Fibroblast of skin of left biceps (primary cell): ENCODE results near the gene CST5.
"Not testable (repeated sequence)": the region's sequence is repeated elsewhere in the genome, so short reads cannot be mapped to it uniquely, and the experiment has no call there.

Source experiments
- DNase-seq, 2 experiments: peaks; one replicate each; pipeline ENCODE4 v3.0.0-alpha.2; 2013; ENCODE audit warnings: low read depth in 2 of 2

Gene CST5

DNA sequence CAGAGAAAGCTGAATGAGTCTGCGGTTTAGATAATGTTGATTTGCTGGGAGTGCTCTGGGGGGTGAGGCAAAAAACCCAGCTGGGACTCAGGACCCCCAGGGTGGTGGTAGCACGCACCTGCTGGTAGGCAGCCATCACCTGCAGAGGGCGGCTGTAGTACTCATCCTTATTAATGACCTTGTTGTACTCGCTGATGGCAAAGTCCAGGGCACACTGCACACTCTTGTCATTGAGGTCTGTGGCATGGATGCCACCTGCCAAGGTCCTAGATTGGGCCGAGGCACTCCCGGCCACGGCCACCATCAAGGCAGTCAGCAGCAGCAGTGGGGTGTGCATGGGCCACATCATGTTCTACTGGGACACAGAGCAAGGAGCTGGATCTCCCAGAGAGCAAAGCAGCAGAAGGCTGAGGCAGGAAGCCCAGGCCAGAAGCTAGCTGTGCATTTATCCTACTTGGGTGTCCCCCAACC, at the start of gene CST5:
Gene CST5, minus strand, starts transcription at position 421 of the 471 bp plus-strand sequence. Its CDS starts 72 bp downstream, at position 349.
- no peak for DNase-seq

GRCh38 chr20:23928788-23929187, 49.2 kb upstream of the CST5 start:
- no peak for DNase-seq

DNA sequence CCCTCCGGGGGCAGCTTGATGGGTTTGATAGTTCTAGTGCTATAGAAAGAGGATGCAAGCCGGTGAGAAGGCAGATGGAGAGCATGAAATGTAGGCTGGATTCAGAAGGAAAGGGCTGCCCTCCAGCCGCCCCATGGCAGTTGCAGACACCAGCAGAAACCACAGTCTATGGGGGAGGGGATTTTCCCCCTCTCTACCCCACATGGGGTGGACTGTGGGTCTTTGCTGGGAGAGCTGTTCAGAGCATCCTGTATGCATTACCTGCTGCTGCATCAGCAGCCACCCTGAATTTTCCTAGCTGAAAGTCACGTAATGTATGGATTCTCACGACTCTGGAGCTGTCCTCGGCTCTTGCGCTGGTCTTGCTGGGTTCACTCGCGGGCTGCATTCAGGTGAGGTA, 48.8 kb upstream of the CST5 start:
- no peak for DNase-seq

DNA sequence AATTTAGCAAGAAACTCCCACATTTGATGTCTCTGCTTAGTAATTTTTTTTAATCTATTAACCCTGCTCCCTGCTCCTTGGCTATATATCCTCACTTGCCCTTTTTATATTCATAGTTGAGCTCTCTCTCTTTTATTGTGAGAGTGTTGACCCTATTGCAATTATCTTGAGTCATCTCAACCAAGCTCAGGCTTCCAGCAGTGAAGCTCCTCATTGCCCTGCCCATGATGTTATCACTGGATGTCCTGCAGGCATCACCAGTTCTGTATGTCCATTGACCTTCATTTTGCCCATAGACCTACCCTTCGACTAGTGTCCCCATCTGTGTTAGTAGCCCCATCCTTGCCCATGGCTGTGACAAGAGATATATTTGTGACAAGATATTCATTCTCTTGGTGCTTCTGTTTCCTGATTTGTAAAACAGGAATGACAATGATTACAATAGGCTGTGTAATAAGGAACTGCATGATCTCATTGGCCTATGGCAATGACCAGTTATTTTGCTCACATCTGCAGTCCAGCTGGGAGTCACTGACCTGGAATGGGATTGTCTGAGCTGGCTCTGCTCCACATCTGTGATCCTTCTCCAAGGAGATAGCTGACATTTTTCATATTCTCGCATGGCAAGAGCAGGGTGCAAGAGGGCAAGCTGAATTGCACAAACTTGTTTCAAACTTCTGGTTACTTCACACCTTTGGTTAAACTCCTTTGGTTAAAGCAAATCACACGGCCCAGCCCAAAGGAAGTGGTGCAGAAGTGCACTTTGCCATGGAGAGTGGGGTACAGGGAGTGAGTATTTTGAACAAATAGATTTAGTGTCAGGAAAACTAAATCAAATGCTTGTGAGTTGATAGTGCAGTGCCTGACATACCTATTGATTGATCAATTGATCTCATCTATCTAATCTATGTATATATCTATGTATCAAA, 47.7 kb upstream of the CST5 start:
- DNase-seq = no peak

DNA sequence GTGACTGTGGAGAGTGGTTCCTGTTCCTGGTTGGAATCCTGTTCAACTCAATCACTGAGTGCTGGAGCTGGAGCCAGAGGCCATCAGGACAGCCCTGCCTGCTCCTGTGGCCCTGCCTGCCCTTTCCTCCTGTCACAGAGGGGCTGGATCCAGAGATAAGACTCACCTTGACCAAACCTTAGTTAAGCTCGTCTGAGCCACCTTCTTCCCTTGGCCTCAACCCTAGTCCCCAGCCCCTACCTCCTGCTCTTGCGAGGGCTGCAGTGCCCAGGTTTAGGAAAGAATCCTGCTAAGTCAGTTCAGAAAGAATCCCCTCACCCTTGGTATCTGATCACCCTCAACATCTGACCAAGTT, 47.0 kb upstream of the CST5 start:
- DNase-seq = no peak

- no peak for DNase-seq
These were observed 46.4 kb upstream of the CST5 start for GRCh38 chr20:23925789-23926525.

DNA sequence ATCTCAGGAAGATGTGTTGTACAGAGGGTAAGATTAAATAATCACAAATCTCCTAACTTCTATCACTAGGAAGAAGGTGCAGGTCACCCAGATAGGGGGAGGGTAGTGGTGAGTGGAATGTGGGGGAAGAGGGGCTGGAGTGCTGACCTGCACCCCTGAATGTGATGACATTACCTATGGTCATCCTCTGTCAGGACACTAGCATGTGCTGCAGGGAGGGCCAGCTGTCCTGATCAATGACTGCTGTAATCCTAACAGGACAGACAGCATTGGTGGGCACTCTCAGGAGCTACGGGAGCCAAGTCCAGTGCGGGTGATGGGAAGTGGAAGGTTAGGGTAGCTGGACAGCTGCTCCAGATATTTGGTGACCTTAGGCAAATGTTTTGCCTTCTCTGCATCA, 45.2 kb upstream of the CST5 start:
- no peak for DNase-seq

GRCh38 chr20:23923891-23924435, 44.4 kb upstream of the CST5 start:
- DNase-seq = no peak

- DNase-seq = no peak
These were observed 43.8 kb upstream of the CST5 start for GRCh38 chr20:23923311-23923710.

DNA sequence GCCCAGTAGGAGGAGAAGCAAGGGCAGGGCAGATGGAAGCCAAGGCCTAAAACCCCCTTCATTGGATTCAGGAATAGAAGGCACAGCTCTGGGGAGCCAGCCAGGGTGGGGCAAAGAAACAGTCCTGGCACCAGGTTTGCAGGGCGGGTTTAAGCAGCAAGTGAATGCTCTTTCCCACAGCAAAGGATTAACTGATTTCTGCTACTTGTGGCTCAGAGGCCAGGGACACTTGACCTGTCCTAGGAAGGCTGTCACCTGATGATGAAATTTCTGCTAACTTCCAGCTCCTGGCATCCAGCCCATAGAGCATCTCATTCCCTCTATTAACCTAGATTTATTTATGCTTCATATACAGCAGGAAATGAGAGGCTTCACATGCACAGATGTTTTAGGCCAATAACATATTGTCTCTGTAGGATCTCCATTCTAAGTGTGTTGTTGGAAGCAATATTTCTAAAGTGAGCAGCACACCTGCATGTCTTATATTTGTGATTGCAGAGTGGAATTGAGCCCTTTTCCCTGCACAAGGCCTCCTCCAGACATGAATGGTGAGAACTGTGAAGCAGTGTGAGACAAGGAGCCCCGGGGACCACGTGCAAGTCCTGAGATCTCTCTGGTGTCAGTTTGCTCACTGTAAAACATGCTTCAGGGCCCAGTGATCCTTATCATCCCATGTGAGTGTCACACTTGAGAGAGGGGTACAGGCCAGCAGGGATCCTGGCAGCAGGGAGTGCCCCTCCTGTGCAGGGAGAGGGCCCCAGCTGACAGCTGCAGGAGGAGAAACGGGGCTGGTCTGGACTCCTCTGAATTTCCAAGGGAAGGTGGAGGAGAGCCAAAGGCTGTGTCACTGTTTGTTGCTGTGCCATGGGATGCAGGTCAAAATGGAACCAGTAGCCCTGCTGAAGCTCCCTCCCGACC, 41.1 kb upstream of the CST5 start:
- no peak for DNase-seq

DNA sequence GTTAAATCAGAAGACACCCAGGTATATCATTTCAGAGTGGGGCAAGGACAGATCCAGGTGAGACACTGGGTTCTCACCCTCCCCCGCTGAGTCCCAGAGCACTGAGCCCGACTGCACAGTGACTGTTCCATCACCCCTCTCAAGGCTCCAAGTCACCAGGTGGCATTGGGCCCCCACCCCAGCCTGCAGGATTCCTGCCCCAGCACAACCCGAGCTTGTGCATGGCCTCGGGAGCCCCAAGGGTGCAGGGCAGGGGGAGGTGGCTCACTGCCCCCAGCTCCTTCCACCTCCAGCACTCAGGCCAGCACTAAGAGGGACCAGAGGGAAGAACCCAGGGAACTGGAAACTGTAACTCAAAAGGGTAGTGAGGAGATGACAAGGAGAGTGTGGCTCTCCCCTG, 39.3 kb upstream of the CST5 start:
- no peak for DNase-seq

DNA sequence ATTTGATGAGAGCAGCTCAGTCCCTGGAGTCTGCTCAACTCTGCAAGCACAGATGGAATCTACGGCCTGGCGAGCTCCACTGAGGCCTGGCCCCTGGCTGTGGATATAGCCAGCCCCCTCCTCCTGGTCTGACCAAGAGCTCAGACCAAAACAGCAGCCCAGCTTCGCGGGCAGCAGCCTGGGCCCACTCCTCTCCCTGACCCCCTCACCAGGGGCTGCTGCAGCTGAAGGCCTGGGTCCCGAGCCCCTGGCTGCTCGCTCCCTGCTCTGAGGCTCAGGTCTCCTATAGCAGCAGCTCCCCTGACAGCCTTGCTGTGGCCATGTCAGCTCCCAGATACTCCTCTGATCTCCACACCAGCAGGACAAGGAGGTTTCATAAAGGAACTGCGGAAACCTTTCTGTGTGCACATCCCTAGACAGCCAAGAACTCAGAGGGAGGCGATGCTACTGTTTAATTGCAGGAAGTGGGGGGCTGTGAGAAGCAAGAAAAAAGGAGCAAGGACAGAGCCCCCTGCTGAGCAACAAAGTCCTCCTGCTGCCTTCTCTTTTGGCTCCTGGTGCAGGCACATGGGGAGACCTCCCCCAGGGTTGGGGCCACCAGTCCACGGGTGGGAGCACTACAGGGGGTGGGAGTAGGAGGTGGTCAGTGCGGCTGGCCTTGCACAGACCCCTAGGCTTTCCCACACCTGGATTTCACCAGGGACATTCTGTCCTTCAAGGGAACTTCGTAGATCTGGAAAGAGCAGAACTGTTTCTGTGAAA, 38.7 kb upstream of the CST5 start:
- no peak for DNase-seq

GRCh38 chr20:23917024-23917725, 37.6 kb upstream of the CST5 start:
- no peak for DNase-seq

DNA sequence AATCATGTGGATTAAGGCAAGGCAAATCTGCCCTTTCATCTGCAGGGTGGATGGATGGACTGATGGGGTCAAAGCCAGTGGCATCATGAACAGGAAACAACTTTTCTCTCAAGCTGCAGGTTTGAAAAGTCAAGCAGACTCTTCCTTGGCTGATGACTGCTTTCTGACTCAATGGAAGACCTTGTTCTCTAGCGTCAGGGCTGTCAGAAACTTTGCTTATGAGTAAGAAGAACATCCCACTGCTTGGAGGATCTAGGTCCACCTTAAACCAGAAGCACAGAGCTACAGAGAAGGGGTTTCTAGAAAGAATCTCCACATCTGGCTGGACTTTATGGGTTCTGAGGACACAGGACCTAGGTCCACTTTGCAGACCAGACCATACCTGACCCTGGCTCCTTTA, 36.3 kb upstream of the CST5 start:
- DNase-seq = no peak

DNA sequence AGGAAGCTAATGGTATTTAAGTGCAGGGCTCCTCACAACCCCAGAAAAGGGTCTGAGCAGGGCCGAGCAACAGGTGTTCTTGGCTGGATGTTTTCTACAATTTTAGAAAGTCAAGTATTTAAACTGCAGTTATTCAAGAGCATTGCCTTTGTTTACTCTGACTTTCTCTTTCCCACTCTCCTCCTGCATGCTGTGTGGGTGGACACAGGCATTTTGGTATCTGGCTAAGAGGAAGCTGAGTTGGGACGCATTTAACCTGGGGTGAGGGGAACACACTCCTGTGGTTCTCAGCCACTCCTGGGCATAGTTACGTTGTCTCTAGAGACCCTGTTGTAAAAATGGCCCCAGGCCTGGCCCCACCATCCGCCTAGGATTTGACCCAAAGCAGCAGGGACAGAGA, 34.9 kb upstream of the CST5 start:
- not testable (repeated sequence) for DNase-seq

DNA sequence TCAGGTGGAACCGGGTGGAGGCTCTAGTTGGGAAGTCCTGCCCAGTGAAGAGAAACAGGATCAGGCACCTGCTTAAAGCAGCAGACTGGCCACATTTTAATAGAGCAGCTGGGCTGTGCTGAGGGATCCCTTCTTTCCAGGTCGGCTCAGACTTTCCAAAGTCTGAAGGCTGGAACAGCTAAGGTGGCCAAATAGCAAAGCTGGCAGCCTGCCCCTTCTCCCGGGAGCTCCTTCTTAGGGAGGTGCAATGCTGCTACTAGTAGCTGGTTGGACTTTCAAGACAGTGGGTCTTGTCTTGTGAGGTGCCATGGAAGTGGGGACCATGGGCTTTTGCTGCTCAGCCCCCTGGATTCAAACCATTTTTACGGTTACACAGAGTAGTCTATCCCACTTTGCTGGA, 30.7 kb upstream of the CST5 start:
- DNase-seq = no peak

GRCh38 chr20:23909390-23909789, 29.8 kb upstream of the CST5 start:
- DNase-seq = no peak

GRCh38 chr20:23907579-23907978, 28.0 kb upstream of the CST5 start:
- DNase-seq = no peak

- not testable (repeated sequence) for DNase-seq
These were observed 22.8 kb upstream of the CST5 start for GRCh38 chr20:23902396-23902795.

- not testable (repeated sequence) for DNase-seq
These were observed 11.3 kb upstream of the CST5 start for GRCh38 chr20:23890867-23891266.
